Lower lobe of right lung (tissue), 2 donors: ENCODE data around the gene ENOX1. TPM values are rescaled to one million over a fixed set of nuclear protein-coding genes. Genes with fewer than 3 reads are reported as not detected.

Experiments
- ATAC-seq, 2 donors: fragments of 200-7000 bp; cut with Tn5 transposase; one replicate each; pipeline ENCODE4 v1.9.1; 2020 to 2022; ENCODE audit warnings: mild to moderate bottlenecking in 2 of 2, moderate library complexity in 2 of 2
- DNase-seq: peaks from one replicate; pipeline ENCODE4 v3.0.0-alpha.2; 2020
- H3K27ac ChIP-seq: fragments of 200-600 bp; one replicate; pipeline ENCODE4 v1.8.0; 2022
- H3K27me3 ChIP-seq: fragments of 200-600 bp; one replicate; pipeline ENCODE4 v1.8.0; 2022; ENCODE audit warnings: low read depth
- H3K36me3 ChIP-seq: fragments of 200-600 bp; one replicate; pipeline ENCODE4 v1.8.0; 2022; ENCODE audit warnings: mild to moderate bottlenecking
- H3K4me1 ChIP-seq: fragments of 200-600 bp; one replicate; pipeline ENCODE4 v1.8.0; 2022
- H3K4me3 ChIP-seq: fragments of 200-600 bp; one replicate; pipeline ENCODE4 v1.8.0; 2022; ENCODE audit warnings: mild to moderate bottlenecking
- H3K9me3 ChIP-seq: fragments of 200-600 bp; one replicate; pipeline ENCODE4 v1.8.0; 2022
- intact Hi-C: fragments of 100-400 bp; cut with DNase I; formaldehyde crosslinking; loops from one replicate; pipeline ENCODE4 v1.11.0; 2022
- total RNA-seq: library from RNA; stranded (reverse); fragmentation: NEBNext Ultra II Directional; extraction: Animal tissue kit (Norgen Biotek cat#: 25700); gene quantifications from one replicate; pipeline ENCODE4 v1.2.1, GENCODE V29; 2021
- TF ChIP-seq, protein P1 (sequence below): fragments of 200-600 bp; IDR thresholded peaks from one replicate; pipeline ENCODE4 v1.8.0; 2022; ENCODE audit warnings: antibody characterized with exemption, mild to moderate bottlenecking
- donor health status: DM: no; HTN: yes; CAD: no; lungs with severe emphysema.

ENOX1 gene
- total RNA-seq, 1 donor from 2014 or later: 2.0 TPM

DNA sequence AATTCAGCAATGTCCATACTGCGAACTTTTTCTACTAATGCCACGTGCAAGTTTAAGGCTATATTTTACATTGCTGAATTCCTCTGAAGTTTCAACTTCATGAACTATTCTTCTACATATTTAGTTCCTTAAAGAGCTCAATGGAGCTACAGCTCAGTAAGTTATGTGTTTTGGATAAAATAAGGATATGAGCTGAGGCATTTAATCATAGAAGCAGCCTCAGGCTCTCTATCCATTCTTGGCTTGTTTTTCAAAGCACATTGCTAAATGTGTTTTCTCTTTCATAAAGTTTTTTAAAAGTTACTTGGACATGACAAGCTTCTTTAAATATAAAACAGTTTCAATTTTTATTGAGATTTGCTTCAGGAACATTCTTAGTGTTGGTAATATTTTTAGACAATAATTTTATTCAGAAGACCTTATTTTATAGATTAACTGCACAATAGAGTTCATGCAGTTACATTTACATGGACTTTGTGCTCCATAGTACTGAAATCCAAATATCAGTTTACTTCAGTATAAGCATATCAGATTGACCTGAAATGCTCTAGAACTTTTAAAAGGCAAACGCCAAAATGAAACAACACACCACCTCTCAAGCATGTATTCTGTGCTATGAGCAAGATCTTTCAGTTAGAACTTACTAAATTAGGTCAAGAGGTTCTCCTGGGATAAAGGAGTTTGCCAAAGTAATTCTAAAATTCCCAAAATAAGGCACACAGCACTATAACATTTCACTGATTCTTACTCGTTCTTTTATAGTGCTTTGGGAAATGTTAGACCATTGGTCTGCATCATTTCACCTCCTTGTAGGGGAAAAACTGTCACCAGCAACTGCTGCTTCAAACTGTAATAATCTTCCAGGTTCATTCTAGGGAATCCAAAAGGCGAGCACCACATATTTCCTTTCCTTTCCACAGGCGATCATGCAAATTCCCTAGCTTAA, 275.5 kb downstream of the ENOX1 start:
- no peaks in the 10 kb centered on the region for H3K4me1 ChIP-seq
- no peaks in the 10 kb centered on the region for H3K36me3 ChIP-seq
- no peak overlapping the region for H3K4me3 ChIP-seq
- intact Hi-C loops: no loop called here
- ATAC-seq (no peak), DNase-seq (no peak)
- no peaks in the 10 kb centered on the region for H3K9me3 ChIP-seq
- H3K27me3 ChIP-seq: no peaks in the 10 kb centered on the region
- no peak overlapping the region for H3K27ac ChIP-seq
- TF ChIP-seq, protein P1, sequence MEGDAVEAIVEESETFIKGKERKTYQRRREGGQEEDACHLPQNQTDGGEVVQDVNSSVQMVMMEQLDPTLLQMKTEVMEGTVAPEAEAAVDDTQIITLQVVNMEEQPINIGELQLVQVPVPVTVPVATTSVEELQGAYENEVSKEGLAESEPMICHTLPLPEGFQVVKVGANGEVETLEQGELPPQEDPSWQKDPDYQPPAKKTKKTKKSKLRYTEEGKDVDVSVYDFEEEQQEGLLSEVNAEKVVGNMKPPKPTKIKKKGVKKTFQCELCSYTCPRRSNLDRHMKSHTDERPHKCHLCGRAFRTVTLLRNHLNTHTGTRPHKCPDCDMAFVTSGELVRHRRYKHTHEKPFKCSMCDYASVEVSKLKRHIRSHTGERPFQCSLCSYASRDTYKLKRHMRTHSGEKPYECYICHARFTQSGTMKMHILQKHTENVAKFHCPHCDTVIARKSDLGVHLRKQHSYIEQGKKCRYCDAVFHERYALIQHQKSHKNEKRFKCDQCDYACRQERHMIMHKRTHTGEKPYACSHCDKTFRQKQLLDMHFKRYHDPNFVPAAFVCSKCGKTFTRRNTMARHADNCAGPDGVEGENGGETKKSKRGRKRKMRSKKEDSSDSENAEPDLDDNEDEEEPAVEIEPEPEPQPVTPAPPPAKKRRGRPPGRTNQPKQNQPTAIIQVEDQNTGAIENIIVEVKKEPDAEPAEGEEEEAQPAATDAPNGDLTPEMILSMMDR: no peak

DNA sequence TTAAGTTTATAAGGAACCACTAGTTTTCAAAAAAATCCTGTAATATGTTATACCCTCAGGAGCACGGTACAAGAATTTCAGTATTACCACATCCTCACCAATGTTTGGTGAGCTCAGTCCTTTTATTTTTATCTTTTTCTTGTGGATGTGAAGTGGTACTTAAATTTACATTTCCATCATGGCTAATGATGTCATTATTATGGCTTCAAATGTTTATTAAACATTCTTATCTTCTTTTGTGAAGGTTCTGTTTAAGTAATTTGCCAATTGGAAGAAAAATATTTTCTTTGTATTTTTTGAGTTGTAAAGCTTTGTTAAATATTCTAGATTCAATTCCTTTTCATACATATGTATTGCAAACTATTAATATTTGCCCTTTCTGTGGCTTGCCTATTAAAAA, 291.0 kb downstream of the ENOX1 start:
- Histone ChIP-seq H3K4me3 (no peak overlapping the region), H3K4me1 (no peaks in the 10 kb centered on the region), H3K27ac (no peak overlapping the region), H3K27me3 (no peaks in the 10 kb centered on the region), H3K9me3 (no peaks in the 10 kb centered on the region), H3K36me3 (no peaks in the 10 kb centered on the region)
- DNase-seq (no peak), ATAC-seq (no peak)
- intact Hi-C loops: no loop called here
- TF ChIP-seq, protein P1: no peak

DNA sequence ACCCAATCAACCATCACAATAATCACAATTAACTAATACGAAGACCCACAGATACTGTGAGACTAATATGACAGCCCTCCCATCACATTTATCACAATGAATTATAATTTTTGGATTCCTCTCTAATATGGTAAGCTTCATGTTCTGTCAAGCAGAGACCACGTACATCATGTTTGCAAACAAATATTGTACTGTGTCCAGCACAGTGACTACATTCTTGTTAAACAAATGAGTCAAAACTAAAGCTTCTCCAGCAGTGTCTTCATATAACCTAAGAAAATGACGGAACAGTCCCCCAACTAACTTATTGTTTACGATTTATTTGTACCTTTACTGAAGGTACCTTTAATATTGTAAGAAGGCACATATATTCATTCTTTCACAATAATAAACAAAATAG, 292.6 kb downstream of the ENOX1 start:
- DNase-seq: no peak

DNA sequence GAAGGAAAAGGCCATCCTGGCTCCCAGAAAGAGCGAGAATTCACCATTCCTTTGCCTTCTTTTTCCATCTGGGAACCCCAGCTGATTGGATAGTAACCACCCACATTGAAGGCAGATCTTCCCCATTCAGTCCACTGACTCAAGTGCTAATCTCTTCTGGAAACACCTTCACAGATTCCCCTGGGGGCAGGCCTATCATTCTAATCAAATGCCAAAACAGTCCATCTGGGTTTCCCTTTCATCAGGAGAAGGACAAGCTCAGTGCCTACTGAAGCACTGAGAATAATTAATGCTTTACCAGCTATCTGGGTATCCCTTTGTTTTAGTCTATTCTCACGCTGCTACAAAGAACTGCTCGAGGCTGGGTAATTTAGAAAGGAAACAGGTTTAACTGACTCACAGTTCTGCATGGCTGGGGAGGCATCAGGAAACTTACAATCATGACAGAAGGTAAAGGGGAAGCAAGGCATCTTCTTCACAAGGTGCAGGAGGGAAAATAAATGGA, 293.2 kb downstream of the ENOX1 start:
- DNase-seq (no peak), ATAC-seq (no peak)
- Histone ChIP-seq H3K27me3 (no peaks in the 10 kb centered on the region), H3K27ac (no peak overlapping the region), H3K36me3 (no peaks in the 10 kb centered on the region), H3K9me3 (no peaks in the 10 kb centered on the region), H3K4me1 (no peaks in the 10 kb centered on the region), H3K4me3 (no peak overlapping the region)
- TF ChIP-seq, protein P1: no peak
- intact Hi-C loops: no loop called here

More for the DNA sequence above, 292.6 kb downstream of the ENOX1 start:
- H3K36me3 ChIP-seq: no peaks in the 10 kb centered on the region
- no peaks in the 10 kb centered on the region for H3K27me3 ChIP-seq
- H3K9me3 ChIP-seq: no peaks in the 10 kb centered on the region
- H3K27ac ChIP-seq: no peak overlapping the region
- no peak overlapping the region for H3K4me3 ChIP-seq
- H3K4me1 ChIP-seq: no peaks in the 10 kb centered on the region
- intact Hi-C loops: no loop called here
- TF ChIP-seq, protein P1: no peak
- ATAC-seq: no peak

DNA sequence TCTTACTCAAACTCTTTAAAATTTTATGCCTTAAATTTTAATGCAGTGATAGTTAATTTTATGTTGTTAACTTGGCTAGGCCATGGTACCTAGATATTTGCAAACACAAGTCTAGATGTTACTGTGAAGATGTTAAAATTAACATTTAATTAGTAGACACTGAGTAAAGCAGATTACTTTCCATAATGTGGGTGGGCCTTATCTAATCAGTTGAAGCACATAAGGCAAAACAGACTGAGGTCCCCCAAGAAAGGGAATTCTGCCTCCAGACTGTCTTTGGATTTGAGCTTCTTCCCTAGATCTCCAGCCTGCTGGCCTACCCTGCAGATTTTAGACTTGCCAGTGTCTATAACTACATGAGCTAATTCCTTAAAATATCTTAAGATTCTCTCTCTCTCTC, 294.0 kb downstream of the ENOX1 start:
- intact Hi-C loops: no loop called here
- TF ChIP-seq, protein P1: no peak
- no peak for DNase-seq
- H3K27ac ChIP-seq: no peak overlapping the region
- H3K4me3 ChIP-seq: no peak overlapping the region
- no peaks in the 10 kb centered on the region for H3K27me3 ChIP-seq
- no peaks in the 10 kb centered on the region for H3K4me1 ChIP-seq
- no peaks in the 10 kb centered on the region for H3K9me3 ChIP-seq
- no peaks in the 10 kb centered on the region for H3K36me3 ChIP-seq
- ATAC-seq: no peak
